ENCODE measurements around the gene MYCBP2. TPM values are rescaled to one million over a fixed set of nuclear protein-coding genes. Genes with fewer than 3 reads are reported as not detected.
"Not testable (repeated sequence)": the region's sequence is repeated elsewhere in the genome, so short reads cannot be mapped to it uniquely, and the experiment has no call there.

Gene MYCBP2
- total RNA-seq, 2 experiments from 2014 or later: 97.5 to 101 TPM

- H3K9me3 Mint-ChIP-seq: no peaks in the 10 kb centered on the region
- no peak overlapping the region for H3K4me3 Mint-ChIP-seq
- H3K4me1 Mint-ChIP-seq (ENCODE audit: low read depth): peaks cover 8% of the 10 kb centered on the region
- no peaks in the 10 kb centered on the region for H3K36me3 Mint-ChIP-seq (ENCODE audit: low read depth)
- DNase-seq (no peak), ATAC-seq (no peak)
- ChIA-PET POLR2A (no interaction called here), CTCF (interaction anchor here (0.9 kb wide), 1 partner anchor 25 kb away, joined by 3 read pairs; no protein-coding TSS in a partner anchor)
- no peak overlapping the region for H3K27ac Mint-ChIP-seq
- intact Hi-C loops (cut with micrococcal nuclease): no loop called here
- no peak for TF ChIP-seq CTCF (IDR thresholded peaks at IDR 0.05)
- H3K27me3 Mint-ChIP-seq: no peaks in the 10 kb centered on the region
Measured at GRCh38 chr13:77351315-77351714, 24.4 kb upstream of the MYCBP2 start.

GRCh38 chr13:77350811-77351210, 23.9 kb upstream of the MYCBP2 start:
- ChIA-PET POLR2A (no interaction called here), CTCF (interaction anchor here (0.9 kb wide), 1 partner anchor 25 kb away, joined by 3 read pairs; no protein-coding TSS in a partner anchor)
- no peak for TF ChIP-seq CTCF (IDR thresholded peaks at IDR 0.05)
- no peak for DNase-seq
- Mint-ChIP-seq H3K9me3 (no peaks in the 10 kb centered on the region), H3K4me1 (ENCODE audit: low read depth) (peaks cover 12% of the 10 kb centered on the region), H3K27me3 (no peaks in the 10 kb centered on the region), H3K4me3 (no peak overlapping the region), H3K36me3 (ENCODE audit: low read depth) (no peaks in the 10 kb centered on the region), H3K27ac (no peak overlapping the region)
- ATAC-seq: no peak
- intact Hi-C loops (cut with micrococcal nuclease): no loop called here

GRCh38 chr13:77349365-77349764, 22.5 kb upstream of the MYCBP2 start:
- no peaks in the 10 kb centered on the region for H3K27me3 Mint-ChIP-seq
- intact Hi-C loops (cut with micrococcal nuclease): loop anchor here (5.0 kb wide), 1 partner anchor 38 kb away; no protein-coding TSS in a partner anchor
- no peak for ATAC-seq

GRCh38 chr13:77347351-77347750, 20.5 kb upstream of the MYCBP2 start:
- CTCF ChIA-PET: interaction anchor here (0.7 to 2.2 kb wide), 2 partner anchors 43 to 131 kb away, joined by 3 to 6 read pairs; no protein-coding TSS in a partner anchor
- intact Hi-C loops (cut with micrococcal nuclease): loop anchor here (5.0 kb wide), 1 partner anchor 40 kb away; no protein-coding TSS in a partner anchor
- H3K36me3 Mint-ChIP-seq (ENCODE audit: low read depth); H3K9me3 Mint-ChIP-seq; H3K4me3 Mint-ChIP-seq; ATAC-seq; H3K27ac Mint-ChIP-seq; H3K27me3 Mint-ChIP-seq; POLR2A ChIA-PET; DNase-seq: not testable (repeated sequence)
- peaks cover 13% of the 10 kb centered on the region for H3K4me1 Mint-ChIP-seq (ENCODE audit: low read depth)

More at GRCh38 chr13:77349365-77349764, 22.5 kb upstream of the MYCBP2 start:
- ChIA-PET CTCF (no interaction called here), POLR2A (no interaction called here)
- Mint-ChIP-seq H3K4me1 (ENCODE audit: low read depth) (peaks cover 20% of the 10 kb centered on the region), H3K27ac (no peak overlapping the region), H3K4me3 (no peak overlapping the region), H3K9me3 (no peaks in the 10 kb centered on the region), H3K36me3 (ENCODE audit: low read depth) (no peaks in the 10 kb centered on the region)
- DNase-seq: no peak
- TF ChIP-seq CTCF (IDR thresholded peaks at IDR 0.05): no peak

- H3K27me3 Mint-ChIP-seq: no peaks in the 10 kb centered on the region
- ChIA-PET CTCF (interaction anchor here (0.7 to 0.8 kb wide), 2 partner anchors 72 to 133 kb away, joined by 3 to 5 read pairs; no protein-coding TSS in a partner anchor), POLR2A (interaction anchor here (0.7 to 8.6 kb wide), 4 partner anchors 11 to 133 kb away, joined by 3 to 43 read pairs (median 4); partner anchors contain the start of gene MYCBP2)
- intact Hi-C loops (cut with micrococcal nuclease): loop anchor here (5.0 kb wide), 1 partner anchor 42 kb away; no protein-coding TSS in a partner anchor
- peak overlapping the region; percentile 95 for H3K27ac Mint-ChIP-seq
- DNase-seq (peak; percentile 56), ATAC-seq (peak; percentile 88)
- H3K36me3 Mint-ChIP-seq (ENCODE audit: low read depth): no peaks in the 10 kb centered on the region
- no peak for TF ChIP-seq CTCF (IDR thresholded peaks at IDR 0.05)
- H3K4me3 Mint-ChIP-seq: peak overlapping the region; percentile 30
- peaks cover 21% of the 10 kb centered on the region for H3K4me1 Mint-ChIP-seq (ENCODE audit: low read depth)
- H3K9me3 Mint-ChIP-seq: no peaks in the 10 kb centered on the region
Measured at GRCh38 chr13:77345150-77345780, 18.4 kb upstream of the MYCBP2 start.

Measured in activated CD8-positive, alpha-beta T cell treated with anti-CD3 and anti-CD28 coated beads for 36 hours (primary cell).